ENCODE results near the gene SOS1.

The SOS1 gene

DNA sequence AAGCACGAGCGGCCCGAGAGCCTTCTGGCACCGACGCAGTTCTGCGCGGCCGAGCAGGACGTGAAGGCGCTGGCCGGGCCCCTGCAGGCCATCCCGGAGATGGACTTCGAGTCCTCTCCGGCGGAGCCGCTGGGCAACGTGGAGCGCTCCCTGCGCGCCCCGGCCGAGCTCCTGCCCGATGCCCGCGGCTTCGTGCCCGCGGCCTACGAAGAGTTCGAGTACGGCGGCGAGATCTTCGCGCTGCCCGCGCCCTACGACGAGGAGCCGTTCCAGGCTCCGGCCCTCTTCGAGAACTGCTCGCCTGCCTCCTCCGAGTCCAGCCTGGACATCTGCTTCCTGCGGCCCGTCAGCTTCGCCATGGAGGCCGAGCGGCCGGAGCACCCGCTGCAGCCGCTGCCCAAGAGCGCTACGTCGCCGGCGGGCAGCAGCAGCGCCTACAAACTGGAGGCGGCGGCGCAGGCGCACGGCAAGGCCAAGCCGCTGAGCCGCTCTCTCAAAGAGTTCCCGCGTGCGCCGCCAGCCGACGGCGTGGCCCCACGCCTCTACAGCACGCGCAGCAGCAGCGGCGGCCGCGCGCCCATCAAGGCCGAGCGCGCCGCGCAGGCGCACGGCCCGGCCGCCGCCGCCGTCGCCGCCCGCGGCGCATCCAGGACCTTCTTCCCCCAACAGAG lies 160.8 kb downstream of the SOS1 start:
- Histone ChIP-seq H3K4me1 (ENCODE audit: low read length) (no peaks in the 10 kb centered on the region), H4K20me1 (ENCODE audit: insufficient read depth, low read length) (no peaks in the 10 kb centered on the region), H3K4me2 (ENCODE audit: low read depth, low read length) (no peak overlapping the region), H3K9me3 (replicated peaks; ENCODE audit: insufficient read depth, low read length) (no peaks in the 10 kb centered on the region), H3K4me3 (ENCODE audit: low read length) (no peak overlapping the region), H3K36me3 (replicated peaks; ENCODE audit: insufficient read depth, low read length) (no peaks in the 10 kb centered on the region), H3K27ac (ENCODE audit: low read length) (no peak overlapping the region), H2AFZ (ENCODE audit: low read length) (no peak overlapping the region), H3K27me3 (replicated peaks; ENCODE audit: insufficient read depth, low read length) (no peaks in the 10 kb centered on the region), H3F3A (ENCODE audit: insufficient read depth, low read length) (no peaks in the 10 kb centered on the region), H3K79me2 (ENCODE audit: low read length) (no peaks in the 10 kb centered on the region), H3K9me2 (replicated peaks; ENCODE audit: insufficient read depth, low read length) (no peaks in the 10 kb centered on the region), H3K9ac (ENCODE audit: low read length) (no peak overlapping the region)
- DNase-seq, result no peak
- no peak for TF ChIP-seq EZH2 (optimal IDR thresholded peaks at IDR 0.05; ENCODE audit: low read depth, low read length)
- TF ChIP-seq EZH2phosphoT487 (IDR thresholded peaks at IDR 0.05; ENCODE audit: low read length), result no peak
- TF ChIP-seq CTCF (IDR thresholded peaks at IDR 0.05; ENCODE audit: low read length), result no peak

GRCh38 chr2:38959466-38959865 lies 161.4 kb downstream of the SOS1 start:
- no peaks in the 10 kb centered on the region for H3K4me1 ChIP-seq (ENCODE audit: low read length)
- no peak overlapping the region for H3K27ac ChIP-seq (ENCODE audit: low read length)
- no peaks in the 10 kb centered on the region for H3K9me2 ChIP-seq (replicated peaks; ENCODE audit: insufficient read depth, low read length)
- H3K4me3 ChIP-seq (ENCODE audit: low read length), result no peak overlapping the region
- no peaks in the 10 kb centered on the region for H3K27me3 ChIP-seq (replicated peaks; ENCODE audit: insufficient read depth, low read length)
- no peak overlapping the region for H3K9ac ChIP-seq (ENCODE audit: low read length)
- no peaks in the 10 kb centered on the region for H3K36me3 ChIP-seq (replicated peaks; ENCODE audit: insufficient read depth, low read length)
- H2AFZ ChIP-seq (ENCODE audit: low read length), result no peak overlapping the region
- H3K79me2 ChIP-seq (ENCODE audit: low read length), result no peaks in the 10 kb centered on the region
- no peaks in the 10 kb centered on the region for H4K20me1 ChIP-seq (ENCODE audit: insufficient read depth, low read length)
- no peaks in the 10 kb centered on the region for H3K9me3 ChIP-seq (replicated peaks; ENCODE audit: insufficient read depth, low read length)
- no peaks in the 10 kb centered on the region for H3F3A ChIP-seq (ENCODE audit: insufficient read depth, low read length)
- TF ChIP-seq EZH2 (optimal IDR thresholded peaks at IDR 0.05; ENCODE audit: low read depth, low read length) (no peak), CTCF (IDR thresholded peaks at IDR 0.05; ENCODE audit: low read length) (no peak), EZH2phosphoT487 (IDR thresholded peaks at IDR 0.05; ENCODE audit: low read length) (no peak)
- no peak overlapping the region for H3K4me2 ChIP-seq (ENCODE audit: low read depth, low read length)
- no peak for DNase-seq

- no peaks in the 10 kb centered on the region for H3K79me2 ChIP-seq (ENCODE audit: low read length)
- TF ChIP-seq EZH2 (optimal IDR thresholded peaks at IDR 0.05; ENCODE audit: low read depth, low read length) (no peak), EZH2phosphoT487 (IDR thresholded peaks at IDR 0.05; ENCODE audit: low read length) (no peak), CTCF (IDR thresholded peaks at IDR 0.05; ENCODE audit: low read length) (no peak)
- no peak for DNase-seq
- no peak overlapping the region for H3K9ac ChIP-seq (ENCODE audit: low read length)
- H3F3A ChIP-seq (ENCODE audit: insufficient read depth, low read length), result no peaks in the 10 kb centered on the region
- H3K9me2 ChIP-seq (replicated peaks; ENCODE audit: insufficient read depth, low read length), result no peaks in the 10 kb centered on the region
- no peaks in the 10 kb centered on the region for H3K9me3 ChIP-seq (replicated peaks; ENCODE audit: insufficient read depth, low read length)
- H2AFZ ChIP-seq (ENCODE audit: low read length), result no peak overlapping the region
- no peaks in the 10 kb centered on the region for H3K36me3 ChIP-seq (replicated peaks; ENCODE audit: insufficient read depth, low read length)
- H3K27ac ChIP-seq (ENCODE audit: low read length), result no peak overlapping the region
- no peaks in the 10 kb centered on the region for H3K27me3 ChIP-seq (replicated peaks; ENCODE audit: insufficient read depth, low read length)
- no peak overlapping the region for H3K4me3 ChIP-seq (ENCODE audit: low read length)
- no peak overlapping the region for H3K4me2 ChIP-seq (ENCODE audit: low read depth, low read length)
- H4K20me1 ChIP-seq (ENCODE audit: insufficient read depth, low read length), result no peaks in the 10 kb centered on the region
- H3K4me1 ChIP-seq (ENCODE audit: low read length), result no peaks in the 10 kb centered on the region
Observed at GRCh38 chr2:38957972-38958371, 162.9 kb downstream of the SOS1 start.

Measured in MM.1S (cell line).